HEK293T (cell line): ENCODE measurements around the gene GRIK4.

ENCODE experiments used
- ARNT ChIP-seq: fragments of 450-650 bp; IDR thresholded peaks from 2 replicates; pipeline ENCODE4 v1.6.1; 2017; ENCODE audit warnings: mild to moderate bottlenecking
- BHLHE40 ChIP-seq: fragments of 450-650 bp; IDR thresholded peaks from 2 replicates; pipeline ENCODE4 v1.6.1; 2016; ENCODE audit warnings: mild to moderate bottlenecking, moderate library complexity, borderline replicate concordance
- FOXA1 ChIP-seq: fragments of 450-650 bp; IDR thresholded peaks from 2 replicates; pipeline ENCODE4 v1.6.1; 2016; ENCODE audit warnings: mild to moderate bottlenecking
- FOXM1 ChIP-seq: fragments of 450-650 bp; IDR thresholded peaks from 2 replicates; pipeline ENCODE4 v1.6.1; 2017; ENCODE audit warnings: mild to moderate bottlenecking, borderline replicate concordance
- TARDBP ChIP-seq: fragments of 450-650 bp; IDR thresholded peaks from 2 replicates; pipeline ENCODE4 v1.6.1; 2016
- TF ChIP-seq, protein P1 (sequence below): fragments of 450-650 bp; IDR thresholded peaks from 2 replicates; pipeline ENCODE4 v1.6.1; 2016

DNA sequence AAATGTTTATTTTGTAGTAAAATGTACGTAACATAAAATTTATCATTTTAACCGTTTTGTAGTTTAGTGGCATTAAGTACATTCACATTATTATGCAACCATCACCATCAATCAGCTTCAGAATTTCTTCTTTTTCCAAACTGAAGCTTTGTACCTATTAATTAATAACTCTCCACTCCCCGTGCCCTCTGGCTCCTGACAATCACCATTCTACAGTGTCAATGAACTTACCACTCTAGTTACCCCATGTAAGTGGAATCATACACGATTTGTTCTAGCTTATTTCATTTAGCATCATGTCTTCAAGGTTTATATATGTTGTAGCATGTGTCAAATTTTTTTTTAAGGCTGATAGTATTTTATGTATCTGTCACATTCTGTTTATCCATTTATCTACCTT lies 522.1 kb downstream of the GRIK4 start:
- TF ChIP-seq FOXA1 (no peak), BHLHE40 (no peak), ARNT (no peak), TARDBP (no peak), FOXM1 (no peak)
- TF ChIP-seq, protein P1, sequence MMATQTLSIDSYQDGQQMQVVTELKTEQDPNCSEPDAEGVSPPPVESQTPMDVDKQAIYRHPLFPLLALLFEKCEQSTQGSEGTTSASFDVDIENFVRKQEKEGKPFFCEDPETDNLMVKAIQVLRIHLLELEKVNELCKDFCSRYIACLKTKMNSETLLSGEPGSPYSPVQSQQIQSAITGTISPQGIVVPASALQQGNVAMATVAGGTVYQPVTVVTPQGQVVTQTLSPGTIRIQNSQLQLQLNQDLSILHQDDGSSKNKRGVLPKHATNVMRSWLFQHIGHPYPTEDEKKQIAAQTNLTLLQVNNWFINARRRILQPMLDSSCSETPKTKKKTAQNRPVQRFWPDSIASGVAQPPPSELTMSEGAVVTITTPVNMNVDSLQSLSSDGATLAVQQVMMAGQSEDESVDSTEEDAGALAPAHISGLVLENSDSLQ: no peak
